ENCODE measurements around the gene TEX2. TPM values are rescaled to one million over a fixed set of nuclear protein-coding genes. Genes with fewer than 3 reads are reported as not detected.

Gene TEX2
- total and polyA plus RNA-seq, 2 of the 13 experiments (the other 11 are each of a cell fraction or from before 2014, with no cell fraction given) = 21.4 to 37.7 TPM

- TF ChIP-seq ZNF225 (CRISPR knock-in tag; IDR thresholded peaks at IDR 0.05) = no peak
- TF ChIP-seq TMF1 (CRISPR knock-in tag; IDR thresholded peaks at IDR 0.05; ENCODE audit: low read depth) = no peak
- TF ChIP-seq DZIP1 (CRISPR knock-in tag; IDR thresholded peaks at IDR 0.05) = no peak
- no peak for TF ChIP-seq ESRRA (CRISPR knock-in tag; IDR thresholded peaks at IDR 0.05; ENCODE audit: low read depth)
- TF ChIP-seq MED1 (CRISPR knock-in tag; IDR thresholded peaks at IDR 0.05) = no peak
- TF ChIP-seq ZNF17 (CRISPR knock-in tag; IDR thresholded peaks at IDR 0.05) = no peak
- no peak for TF ChIP-seq ZFP82 (CRISPR knock-in tag; IDR thresholded peaks at IDR 0.05; ENCODE audit: borderline replicate concordance)
- TF ChIP-seq HMGA1 (CRISPR knock-in tag; conservative IDR thresholded peaks at IDR 0.05) = no peak
- TF ChIP-seq TIGD3 (CRISPR knock-in tag; IDR thresholded peaks at IDR 0.05; ENCODE audit: borderline replicate concordance) = no peak
Observed at GRCh38 chr17:64163468-64163867, 99.6 kb downstream of the TEX2 start (continued).

DNA sequence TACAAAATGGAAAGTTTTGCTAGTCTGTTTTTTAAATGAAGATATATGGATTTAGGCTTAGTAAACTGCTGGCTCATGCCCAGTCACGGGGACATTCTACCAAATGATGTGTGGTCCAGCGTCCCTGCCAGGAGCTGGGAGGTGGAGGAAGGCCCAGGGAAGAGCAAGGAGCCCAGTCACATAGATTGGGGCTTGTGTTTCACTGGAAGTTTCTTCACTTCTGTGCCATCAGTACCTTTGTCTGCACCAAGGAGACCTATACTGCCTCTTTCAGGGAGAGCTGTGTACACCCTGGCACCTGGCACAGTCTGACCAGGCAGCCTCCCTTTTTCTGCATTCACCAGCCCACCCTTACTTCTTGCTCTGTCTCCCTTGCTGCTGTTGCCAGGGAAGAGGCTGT lies 100.5 kb downstream of the TEX2 start:
- Histone ChIP-seq H3K4me3 (replicated peaks in 1 of 3; ENCODE audit: insufficient read depth in 1 of 3, low read depth in 2 of 3, low read length in 3 of 3) (no peak overlapping the region), H3K4me2 (ENCODE audit: low read depth, low read length) (no peak overlapping the region), H3K9ac (ENCODE audit: insufficient read depth, low read depth, low read length) (no peak overlapping the region), H3K9me3 (ENCODE audit: low read length) (no peaks in the 10 kb centered on the region), H3K36me3 (replicated peaks in 1 of 2; ENCODE audit: control insufficient read depth in 1 of 2, insufficient read depth in 2 of 2, low read length in 2 of 2) (peaks cover 15 to 53% of the 10 kb centered on the region in 2 experiments), H2AFZ (ENCODE audit: low read length) (no peak overlapping the region), H3K79me2 (ENCODE audit: insufficient read depth, low read length) (no peaks in the 10 kb centered on the region), H3K27me3 (ENCODE audit: control insufficient read depth in 1 of 2, insufficient read depth in 2 of 2, low read length in 2 of 2) (no peaks in the 10 kb centered on the region), H4K20me1 (ENCODE audit: insufficient read depth, low read length) (no peaks in the 10 kb centered on the region), H3K27ac (ENCODE audit: extremely low read length, insufficient read depth, low read length) (no peak overlapping the region), H3K4me1 (ENCODE audit: insufficient read depth, low read length) (peaks cover 18% of the 10 kb centered on the region)
- 98% methylated on average over 2 of the region's 2 CpGs for whole genome bisulfite sequencing (ENCODE audit: low lambda C conversion rate)
- CTCF ChIA-PET (ENCODE audit: low intra/inter-chr PET ratio, low total read pairs) = no interaction called here
- ATAC-seq (no peak), FAIRE-seq (no peak), DNase-seq (ENCODE audit: low spot score) (no peak)
- POLR2A ChIA-PET = interaction anchor here (3.9 kb wide), 1 partner anchor 17 kb away, joined by 15 read pairs; no protein-coding TSS in a partner anchor
- in situ Hi-C loops (cut with HindIII; ENCODE audit: extremely low pct_ligation_motif_present, low pct_unique_long_range_greater_than_20kb) = no loop called here
- intact Hi-C loops (cut with micrococcal nuclease; ENCODE audit: unreplicated experiment) = no loop called here
- no TSS peak for BruUV-seq (replicated peaks)
- no peak for TF ChIP-seq POLR2AphosphoS5 (IDR thresholded peaks at IDR 0.05; ENCODE audit: low read depth, low read length)
- no peak for TF ChIP-seq ARHGAP35 (CRISPR knock-in tag; IDR thresholded peaks at IDR 0.05; ENCODE audit: borderline replicate concordance)
- no peak for TF ChIP-seq ZSCAN25 (CRISPR knock-in tag; IDR thresholded peaks at IDR 0.05)
- no peak for TF ChIP-seq SKI (IDR thresholded peaks at IDR 0.05; ENCODE audit: partially characterized antibody)
- TF ChIP-seq, protein P1, sequence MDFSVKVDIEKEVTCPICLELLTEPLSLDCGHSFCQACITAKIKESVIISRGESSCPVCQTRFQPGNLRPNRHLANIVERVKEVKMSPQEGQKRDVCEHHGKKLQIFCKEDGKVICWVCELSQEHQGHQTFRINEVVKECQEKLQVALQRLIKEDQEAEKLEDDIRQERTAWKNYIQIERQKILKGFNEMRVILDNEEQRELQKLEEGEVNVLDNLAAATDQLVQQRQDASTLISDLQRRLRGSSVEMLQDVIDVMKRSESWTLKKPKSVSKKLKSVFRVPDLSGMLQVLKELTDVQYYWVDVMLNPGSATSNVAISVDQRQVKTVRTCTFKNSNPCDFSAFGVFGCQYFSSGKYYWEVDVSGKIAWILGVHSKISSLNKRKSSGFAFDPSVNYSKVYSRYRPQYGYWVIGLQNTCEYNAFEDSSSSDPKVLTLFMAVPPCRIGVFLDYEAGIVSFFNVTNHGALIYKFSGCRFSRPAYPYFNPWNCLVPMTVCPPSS (IDR thresholded peaks at IDR 0.05) = no peak
- TF ChIP-seq, protein P2, sequence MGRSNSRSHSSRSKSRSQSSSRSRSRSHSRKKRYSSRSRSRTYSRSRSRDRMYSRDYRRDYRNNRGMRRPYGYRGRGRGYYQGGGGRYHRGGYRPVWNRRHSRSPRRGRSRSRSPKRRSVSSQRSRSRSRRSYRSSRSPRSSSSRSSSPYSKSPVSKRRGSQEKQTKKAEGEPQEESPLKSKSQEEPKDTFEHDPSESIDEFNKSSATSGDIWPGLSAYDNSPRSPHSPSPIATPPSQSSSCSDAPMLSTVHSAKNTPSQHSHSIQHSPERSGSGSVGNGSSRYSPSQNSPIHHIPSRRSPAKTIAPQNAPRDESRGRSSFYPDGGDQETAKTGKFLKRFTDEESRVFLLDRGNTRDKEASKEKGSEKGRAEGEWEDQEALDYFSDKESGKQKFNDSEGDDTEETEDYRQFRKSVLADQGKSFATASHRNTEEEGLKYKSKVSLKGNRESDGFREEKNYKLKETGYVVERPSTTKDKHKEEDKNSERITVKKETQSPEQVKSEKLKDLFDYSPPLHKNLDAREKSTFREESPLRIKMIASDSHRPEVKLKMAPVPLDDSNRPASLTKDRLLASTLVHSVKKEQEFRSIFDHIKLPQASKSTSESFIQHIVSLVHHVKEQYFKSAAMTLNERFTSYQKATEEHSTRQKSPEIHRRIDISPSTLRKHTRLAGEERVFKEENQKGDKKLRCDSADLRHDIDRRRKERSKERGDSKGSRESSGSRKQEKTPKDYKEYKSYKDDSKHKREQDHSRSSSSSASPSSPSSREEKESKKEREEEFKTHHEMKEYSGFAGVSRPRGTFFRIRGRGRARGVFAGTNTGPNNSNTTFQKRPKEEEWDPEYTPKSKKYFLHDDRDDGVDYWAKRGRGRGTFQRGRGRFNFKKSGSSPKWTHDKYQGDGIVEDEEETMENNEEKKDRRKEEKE (IDR thresholded peaks at IDR 0.05) = no peak
- no peak for TF ChIP-seq NPAS2 (CRISPR knock-in tag; IDR thresholded peaks at IDR 0.05; ENCODE audit: borderline replicate concordance)
- no peak for TF ChIP-seq MIER2 (CRISPR knock-in tag; IDR thresholded peaks at IDR 0.05)

All from HepG2 (cell line).